Measurements from ENCODE around the gene HBG1. TPM values are rescaled to one million over a fixed set of nuclear protein-coding genes. Genes with fewer than 3 reads are reported as not detected.

The HBG1 gene
- total RNA-seq, 1 donor from 2014 or later, result not detected

- H3K27ac Mint-ChIP-seq, result no peak overlapping the region
- no peak for TF ChIP-seq CTCF (IDR thresholded peaks at IDR 0.05)
- H3K4me3 Mint-ChIP-seq, result no peak overlapping the region
- intact Hi-C loops (cut with micrococcal nuclease), result no loop called here
- H3K4me1 Mint-ChIP-seq, result no peaks in the 10 kb centered on the region
- no peaks in the 10 kb centered on the region for H3K9me3 Mint-ChIP-seq
- no peak for ATAC-seq (ENCODE audit: low read depth)
- DNase-seq, result no peak
- peaks cover 3% of the 10 kb centered on the region for H3K27me3 Mint-ChIP-seq
- H3K36me3 Mint-ChIP-seq (ENCODE audit: low read depth), result no peaks in the 10 kb centered on the region
- ChIA-PET CTCF (no interaction called here), POLR2A (no interaction called here)
These were observed 2.0 kb downstream of the HBG1 start for GRCh38 chr11:5247472-5248192.

GRCh38 chr11:5246772-5247471, 2.7 kb downstream of the HBG1 start:
- Mint-ChIP-seq H3K4me1 (no peaks in the 10 kb centered on the region), H3K4me3 (no peak overlapping the region), H3K27me3 (peaks cover 3% of the 10 kb centered on the region), H3K36me3 (ENCODE audit: low read depth) (no peaks in the 10 kb centered on the region), H3K27ac (no peak overlapping the region), H3K9me3 (no peaks in the 10 kb centered on the region)
- ATAC-seq (ENCODE audit: low read depth), result no peak
- no peak for DNase-seq
- CTCF ChIA-PET, result no interaction called here
- intact Hi-C loops (cut with micrococcal nuclease), result no loop called here
- no peak for TF ChIP-seq CTCF (IDR thresholded peaks at IDR 0.05)
- POLR2A ChIA-PET, result no interaction called here

GRCh38 chr11:5245155-5245554, 4.5 kb downstream of the HBG1 start:
- H3K27ac Mint-ChIP-seq, result no peak overlapping the region
- no peak for TF ChIP-seq CTCF (IDR thresholded peaks at IDR 0.05)
- no peak for ATAC-seq (ENCODE audit: low read depth)
- H3K4me3 Mint-ChIP-seq, result no peak overlapping the region
- H3K9me3 Mint-ChIP-seq, result no peaks in the 10 kb centered on the region
- no peak for DNase-seq
- peaks cover 3% of the 10 kb centered on the region for H3K27me3 Mint-ChIP-seq
- POLR2A ChIA-PET, result no interaction called here
- no peaks in the 10 kb centered on the region for H3K36me3 Mint-ChIP-seq (ENCODE audit: low read depth)
- CTCF ChIA-PET, result no interaction called here
- no peaks in the 10 kb centered on the region for H3K4me1 Mint-ChIP-seq
- intact Hi-C loops (cut with micrococcal nuclease), result no loop called here

- no peak for ATAC-seq (ENCODE audit: low read depth)
- CTCF ChIA-PET, result no interaction called here
These were observed 5.9 kb downstream of the HBG1 start for GRCh38 chr11:5243816-5244180.

More at GRCh38 chr11:5243816-5244180, 5.9 kb downstream of the HBG1 start:
- Mint-ChIP-seq H3K9me3 (no peaks in the 10 kb centered on the region), H3K36me3 (ENCODE audit: low read depth) (no peaks in the 10 kb centered on the region), H3K4me3 (no peak overlapping the region), H3K4me1 (no peaks in the 10 kb centered on the region), H3K27ac (no peak overlapping the region), H3K27me3 (peaks cover 5% of the 10 kb centered on the region)
- TF ChIP-seq CTCF (IDR thresholded peaks at IDR 0.05), result no peak
- DNase-seq, result no peak
- POLR2A ChIA-PET, result no interaction called here
- intact Hi-C loops (cut with micrococcal nuclease), result no loop called here
